SK-N-SH (cell line): Measurements from ENCODE around the gene ZNHIT3.

Source experiments
- CTCF ChIP-seq: fragments of 200-600 bp; sonication (generic); IDR thresholded peaks from 2 replicates; pipeline ENCODE4 v1.6.1; 2017; ENCODE audit warnings: antibody characterized with exemption, mild to moderate bottlenecking, moderate library complexity
- JUND ChIP-seq: IDR thresholded peaks from 2 replicates; pipeline ENCODE4 v1.4.0; 2012
- RFX5 ChIP-seq: IDR thresholded peaks from 2 replicates; pipeline ENCODE4 v1.6.1; 2012; ENCODE audit warnings: mild to moderate bottlenecking, improper control_type of control experiment, low read length

DNA sequence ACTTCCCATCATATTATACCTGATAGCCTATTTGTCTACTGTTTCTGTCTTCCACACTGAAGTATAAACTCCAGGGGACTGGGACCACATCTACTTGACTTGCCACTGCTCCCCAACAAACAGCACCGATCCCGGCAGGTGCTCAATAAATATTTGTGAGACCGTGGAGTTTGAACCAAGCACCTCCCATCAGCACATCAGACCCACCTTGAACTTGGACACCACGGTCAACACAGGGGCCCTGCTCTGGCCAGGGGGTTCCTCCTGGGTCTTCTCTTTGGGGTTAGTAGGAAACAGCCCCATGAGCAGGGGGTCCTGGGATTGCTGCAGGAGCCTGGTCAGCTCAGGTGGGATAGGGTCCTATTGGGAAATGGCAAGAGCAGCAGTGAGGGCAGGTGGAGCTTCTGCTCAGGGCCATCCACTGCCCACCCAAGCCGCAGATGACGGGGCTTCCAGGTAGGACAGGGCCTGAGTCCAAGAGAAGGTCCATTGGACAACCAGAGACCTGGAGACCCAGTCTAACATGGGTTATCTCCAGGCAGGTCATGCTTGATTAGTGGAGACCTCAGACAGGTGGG, 19.9 kb downstream of the ZNHIT3 start:
- TF ChIP-seq RFX5: no peak
- TF ChIP-seq JUND: no peak
- TF ChIP-seq CTCF: no peak
